ENCODE measurements around the gene ANOS1. TPM values are rescaled to one million over a fixed set of nuclear protein-coding genes. Genes with fewer than 3 reads are reported as not detected.

Gene ANOS1
- total RNA-seq, 1 experiment from 2014 or later = 0.18 TPM

DNA sequence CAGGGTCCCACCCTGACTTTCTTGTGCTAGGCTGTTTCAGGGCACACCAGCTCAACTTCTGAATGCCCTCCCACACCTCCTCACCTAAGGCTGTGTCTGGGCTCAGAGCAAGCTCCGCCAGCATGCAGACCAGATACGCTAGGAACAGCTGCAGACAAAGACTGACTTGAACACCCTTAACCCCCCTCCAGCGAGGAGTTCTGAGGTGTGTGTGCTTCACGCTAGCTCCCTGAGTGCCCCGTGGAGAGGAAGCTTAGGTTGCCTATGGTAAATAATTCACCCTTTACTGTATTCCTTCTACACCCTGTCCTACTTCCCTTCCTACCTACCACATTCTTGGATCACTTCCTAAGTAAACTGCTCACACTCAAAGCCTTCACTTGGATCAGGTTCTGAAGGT lies 152.3 kb downstream of the ANOS1 start:
- Histone ChIP-seq H3K4me3 (ENCODE audit: low read depth in 2 of 2, low read length in 2 of 2) (no peak overlapping the region), H3K36me3 (ENCODE audit: control insufficient read depth, insufficient read depth, low read length) (no peaks in the 10 kb centered on the region), H3K4me1 (ENCODE audit: control insufficient read depth, insufficient read depth, low read length) (no peaks in the 10 kb centered on the region), H3K27ac (ENCODE audit: low read length) (no peak overlapping the region), H3K27me3 (ENCODE audit: control insufficient read depth, insufficient read depth, low read length) (no peaks in the 10 kb centered on the region), H3K9me3 (ENCODE audit: control insufficient read depth, insufficient read depth, low read depth, low read length) (no peaks in the 10 kb centered on the region)
- in situ Hi-C loops (cut with HindIII; ENCODE audit: low pct_unique_long_range_greater_than_20kb, low sequenced_read_pairs) (no loop called here), intact Hi-C loops (cut with micrococcal nuclease; ENCODE audit: unreplicated experiment) (no loop called here)
- CTCF ChIA-PET = no interaction called here
- ATAC-seq (no peak), DNase-seq (ENCODE audit: low read depth, low spot score) (no peak)
- POLR2A ChIA-PET = no interaction called here
- TF ChIP-seq, protein P1, sequence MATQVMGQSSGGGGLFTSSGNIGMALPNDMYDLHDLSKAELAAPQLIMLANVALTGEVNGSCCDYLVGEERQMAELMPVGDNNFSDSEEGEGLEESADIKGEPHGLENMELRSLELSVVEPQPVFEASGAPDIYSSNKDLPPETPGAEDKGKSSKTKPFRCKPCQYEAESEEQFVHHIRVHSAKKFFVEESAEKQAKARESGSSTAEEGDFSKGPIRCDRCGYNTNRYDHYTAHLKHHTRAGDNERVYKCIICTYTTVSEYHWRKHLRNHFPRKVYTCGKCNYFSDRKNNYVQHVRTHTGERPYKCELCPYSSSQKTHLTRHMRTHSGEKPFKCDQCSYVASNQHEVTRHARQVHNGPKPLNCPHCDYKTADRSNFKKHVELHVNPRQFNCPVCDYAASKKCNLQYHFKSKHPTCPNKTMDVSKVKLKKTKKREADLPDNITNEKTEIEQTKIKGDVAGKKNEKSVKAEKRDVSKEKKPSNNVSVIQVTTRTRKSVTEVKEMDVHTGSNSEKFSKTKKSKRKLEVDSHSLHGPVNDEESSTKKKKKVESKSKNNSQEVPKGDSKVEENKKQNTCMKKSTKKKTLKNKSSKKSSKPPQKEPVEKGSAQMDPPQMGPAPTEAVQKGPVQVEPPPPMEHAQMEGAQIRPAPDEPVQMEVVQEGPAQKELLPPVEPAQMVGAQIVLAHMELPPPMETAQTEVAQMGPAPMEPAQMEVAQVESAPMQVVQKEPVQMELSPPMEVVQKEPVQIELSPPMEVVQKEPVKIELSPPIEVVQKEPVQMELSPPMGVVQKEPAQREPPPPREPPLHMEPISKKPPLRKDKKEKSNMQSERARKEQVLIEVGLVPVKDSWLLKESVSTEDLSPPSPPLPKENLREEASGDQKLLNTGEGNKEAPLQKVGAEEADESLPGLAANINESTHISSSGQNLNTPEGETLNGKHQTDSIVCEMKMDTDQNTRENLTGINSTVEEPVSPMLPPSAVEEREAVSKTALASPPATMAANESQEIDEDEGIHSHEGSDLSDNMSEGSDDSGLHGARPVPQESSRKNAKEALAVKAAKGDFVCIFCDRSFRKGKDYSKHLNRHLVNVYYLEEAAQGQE (IDR thresholded peaks at IDR 0.05; ENCODE audit: insufficient read depth in 1 of 2, low read depth in 2 of 2, low read length in 1 of 2) = no peak
- TF ChIP-seq SIN3A (IDR thresholded peaks at IDR 0.05; ENCODE audit: borderline replicate concordance, insufficient read depth, low read depth, low read length) = no peak
- TF ChIP-seq POLR2AphosphoS5 (IDR thresholded peaks at IDR 0.05; ENCODE audit: low read depth, low read length) = no peak
- TF ChIP-seq, protein P2, sequence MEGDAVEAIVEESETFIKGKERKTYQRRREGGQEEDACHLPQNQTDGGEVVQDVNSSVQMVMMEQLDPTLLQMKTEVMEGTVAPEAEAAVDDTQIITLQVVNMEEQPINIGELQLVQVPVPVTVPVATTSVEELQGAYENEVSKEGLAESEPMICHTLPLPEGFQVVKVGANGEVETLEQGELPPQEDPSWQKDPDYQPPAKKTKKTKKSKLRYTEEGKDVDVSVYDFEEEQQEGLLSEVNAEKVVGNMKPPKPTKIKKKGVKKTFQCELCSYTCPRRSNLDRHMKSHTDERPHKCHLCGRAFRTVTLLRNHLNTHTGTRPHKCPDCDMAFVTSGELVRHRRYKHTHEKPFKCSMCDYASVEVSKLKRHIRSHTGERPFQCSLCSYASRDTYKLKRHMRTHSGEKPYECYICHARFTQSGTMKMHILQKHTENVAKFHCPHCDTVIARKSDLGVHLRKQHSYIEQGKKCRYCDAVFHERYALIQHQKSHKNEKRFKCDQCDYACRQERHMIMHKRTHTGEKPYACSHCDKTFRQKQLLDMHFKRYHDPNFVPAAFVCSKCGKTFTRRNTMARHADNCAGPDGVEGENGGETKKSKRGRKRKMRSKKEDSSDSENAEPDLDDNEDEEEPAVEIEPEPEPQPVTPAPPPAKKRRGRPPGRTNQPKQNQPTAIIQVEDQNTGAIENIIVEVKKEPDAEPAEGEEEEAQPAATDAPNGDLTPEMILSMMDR (IDR thresholded peaks at IDR 0.05) = no peak
- TF ChIP-seq TCF7L2 (IDR thresholded peaks at IDR 0.05; ENCODE audit: low read depth, low read length) = no peak
- no TSS peak for BruUV-seq (replicated peaks)

DNA sequence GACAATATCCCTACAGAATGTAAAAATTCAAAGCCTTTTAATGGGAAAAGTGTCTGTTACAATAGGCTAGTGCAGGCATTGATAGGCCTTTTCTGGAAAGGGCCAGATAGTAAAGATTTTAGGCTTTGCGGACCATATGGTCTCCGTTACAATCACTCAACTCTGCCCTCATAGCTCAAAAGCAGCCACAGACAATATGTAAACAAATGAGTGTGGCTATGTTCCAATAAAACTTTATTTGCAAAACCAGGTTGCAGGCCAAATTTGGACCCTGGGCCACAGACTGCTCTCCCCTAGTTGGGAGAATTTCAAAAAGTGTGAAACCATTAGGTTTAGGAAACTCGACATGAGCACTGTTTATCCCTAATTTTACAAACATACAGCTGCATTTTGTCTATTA lies 155.1 kb downstream of the ANOS1 start:
- Histone ChIP-seq H3K27ac (ENCODE audit: low read length) (no peak overlapping the region), H3K36me3 (ENCODE audit: control insufficient read depth, insufficient read depth, low read length) (no peaks in the 10 kb centered on the region), H3K4me1 (ENCODE audit: control insufficient read depth, insufficient read depth, low read length) (no peaks in the 10 kb centered on the region), H3K27me3 (ENCODE audit: control insufficient read depth, insufficient read depth, low read length) (no peaks in the 10 kb centered on the region), H3K9me3 (ENCODE audit: control insufficient read depth, insufficient read depth, low read depth, low read length) (no peaks in the 10 kb centered on the region), H3K4me3 (ENCODE audit: low read depth in 2 of 2, low read length in 2 of 2) (no peak overlapping the region)
- POLR2A ChIA-PET = no interaction called here
- in situ Hi-C loops (cut with HindIII; ENCODE audit: low pct_unique_long_range_greater_than_20kb, low sequenced_read_pairs) (no loop called here), intact Hi-C loops (cut with micrococcal nuclease; ENCODE audit: unreplicated experiment) (no loop called here)
- no peak for DNase-seq (ENCODE audit: low read depth, low spot score)
- CTCF ChIA-PET = no interaction called here
- TF ChIP-seq TCF7L2 (IDR thresholded peaks at IDR 0.05; ENCODE audit: low read depth, low read length) (no peak), SIN3A (IDR thresholded peaks at IDR 0.05; ENCODE audit: borderline replicate concordance, insufficient read depth, low read depth, low read length) (no peak), POLR2AphosphoS5 (IDR thresholded peaks at IDR 0.05; ENCODE audit: low read depth, low read length) (no peak)
- TF ChIP-seq, protein P2 (IDR thresholded peaks at IDR 0.05) = no peak
- TF ChIP-seq, protein P1 (IDR thresholded peaks at IDR 0.05; ENCODE audit: insufficient read depth in 1 of 2, low read depth in 2 of 2, low read length in 1 of 2) = no peak
- BruUV-seq (replicated peaks) = no TSS peak
- ATAC-seq = no peak

Measured in Panc1 (cell line).